GM23338 (cell line): ENCODE results near the gene CEP89. TPM values are rescaled to one million over a fixed set of nuclear protein-coding genes. Genes with fewer than 3 reads are reported as not detected.
A peak's percentile ranks its signal among the peaks of the same experiment; 100 is the strongest.

Experiments
- ATAC-seq: fragments of 200-7000 bp; cut with Tn5 transposase; 3 replicates; pipeline ENCODE4 v1.9.1; 2020
- DNase-seq: peaks from one replicate; pipeline ENCODE4 v3.0.0-alpha.2; 2015; ENCODE audit warnings: low spot score
- H2AFZ ChIP-seq: fragments of 200-600 bp; sonication (generic); 2 replicates; pipeline ENCODE4 v1.8.0; 2016; ENCODE audit warnings: antibody characterized with exemption, mild to moderate bottlenecking, moderate library complexity
- H3F3A ChIP-seq: fragments of 200-600 bp; sonication (generic); replicated peaks from 2 replicates; pipeline ENCODE4 v1.8.0; 2017; ENCODE audit warnings: antibody characterized with exemption, mixed run types, low read depth
- H3K27ac ChIP-seq: fragments of 200-600 bp; sonication (generic); 2 replicates; pipeline ENCODE4 v1.6.1; 2016; ENCODE audit warnings: low read depth
- H3K27me3 ChIP-seq: fragments of 200-600 bp; sonication (generic); 2 replicates; pipeline ENCODE4 v1.8.0; 2016; ENCODE audit warnings: mild to moderate bottlenecking, mixed run types, moderate library complexity; ENCODE audit not compliant: insufficient read depth
- H3K36me3 ChIP-seq: fragments of 200-600 bp; sonication (generic); 2 replicates; pipeline ENCODE4 v1.8.0; 2016; ENCODE audit warnings: mild to moderate bottlenecking; ENCODE audit not compliant: insufficient read depth
- H3K4me1 ChIP-seq: fragments of 200-600 bp; sonication (generic); 2 replicates; pipeline ENCODE4 v1.8.0; 2016; ENCODE audit warnings: mild to moderate bottlenecking, moderate library complexity; ENCODE audit not compliant: insufficient read depth
- H3K4me2 ChIP-seq: fragments of 200-600 bp; sonication (generic); 2 replicates; pipeline ENCODE4 v1.7.1; 2017; ENCODE audit warnings: mixed run types
- H3K4me3 ChIP-seq: fragments of 200-600 bp; sonication (generic); 2 replicates; pipeline ENCODE4 v1.6.1; 2016; ENCODE audit warnings: mixed run types
- H3K79me2 ChIP-seq: fragments of 200-600 bp; sonication (generic); replicated peaks from 2 replicates; pipeline ENCODE4 v1.8.0; 2017; ENCODE audit warnings: mild to moderate bottlenecking; ENCODE audit not compliant: insufficient read depth
- H3K9me2 ChIP-seq: fragments of 200-600 bp; sonication (generic); 2 replicates; pipeline ENCODE4 v1.8.0; 2017; ENCODE audit not compliant: insufficient read depth
- H4K20me1 ChIP-seq: fragments of 200-600 bp; sonication (generic); replicated peaks from 2 replicates; pipeline ENCODE4 v1.8.0; 2017; ENCODE audit warnings: mild to moderate bottlenecking; ENCODE audit not compliant: insufficient read depth
- H3K27ac Mint-ChIP-seq: 2 replicates; pipeline ENCODE4 v1.8.0; 2020; ENCODE audit warnings: inconsistent platforms, mild to moderate bottlenecking, moderate library complexity, mixed read lengths
- H3K27me3 Mint-ChIP-seq: 3 replicates; pipeline ENCODE4 v1.8.0; 2022; ENCODE audit warnings: low read depth, mild to moderate bottlenecking, moderate library complexity, mixed read lengths, inconsistent platforms; ENCODE audit not compliant: insufficient read depth, poor library complexity
- H3K36me3 Mint-ChIP-seq: 3 replicates; pipeline ENCODE4 v1.8.0; 2021; ENCODE audit warnings: low read depth, mild to moderate bottlenecking, inconsistent platforms, moderate library complexity, mixed read lengths
- H3K4me1 Mint-ChIP-seq: 3 replicates; pipeline ENCODE4 v1.8.0; 2020; ENCODE audit warnings: mild to moderate bottlenecking, inconsistent platforms, mixed read lengths
- H3K4me3 Mint-ChIP-seq: 3 replicates; pipeline ENCODE4 v1.8.0; 2021; ENCODE audit warnings: moderate library complexity, mild to moderate bottlenecking, inconsistent platforms, mixed read lengths
- H3K9me3 Mint-ChIP-seq: 3 replicates; pipeline ENCODE4 v1.8.0; 2020; ENCODE audit warnings: moderate library complexity, mild to moderate bottlenecking, inconsistent platforms, mixed read lengths
- CREB1 ChIP-seq: fragments of 250-450 bp; sonication (Bioruptor Pico); IDR thresholded peaks from 2 replicates; pipeline ENCODE4 v1.5.0; 2020; ENCODE audit warnings: low read depth, mild to moderate bottlenecking, moderate library complexity
- EZH2 ChIP-seq: fragments of 200-600 bp; sonication (generic); IDR thresholded peaks from one replicate; pipeline ENCODE4 v1.8.0; 2017; ENCODE audit warnings: antibody characterized with exemption, mild to moderate bottlenecking, low read depth; ENCODE audit not compliant: unreplicated experiment
- EZH2phosphoT487 ChIP-seq: fragments of 200-600 bp; sonication (generic); IDR thresholded peaks from one replicate; pipeline ENCODE4 v1.8.1; 2018; ENCODE audit warnings: antibody characterized with exemption; ENCODE audit not compliant: unreplicated experiment
- JUNB ChIP-seq: IDR thresholded peaks from one replicate; pipeline ENCODE4 v1.6.1; 2016; ENCODE audit warnings: antibody characterized with exemption; ENCODE audit not compliant: unreplicated experiment
- NANOG ChIP-seq: IDR thresholded peaks from 2 replicates; pipeline ENCODE4 v1.6.1; 2016; ENCODE audit warnings: antibody characterized with exemption, borderline replicate concordance
- POLR2AphosphoS5 ChIP-seq: IDR thresholded peaks from 2 replicates; pipeline ENCODE4 v1.6.1; 2016; ENCODE audit warnings: antibody characterized with exemption, low read depth
- STAT1 ChIP-seq: IDR thresholded peaks from one replicate; pipeline ENCODE4 v1.6.1; 2016; ENCODE audit warnings: antibody characterized with exemption; ENCODE audit not compliant: unreplicated experiment
- ZNF114 ChIP-seq: fragments of 250-450 bp; sonication (Bioruptor Pico); IDR thresholded peaks from 2 replicates; pipeline ENCODE4 v1.5.0; 2020; ENCODE audit warnings: mild to moderate bottlenecking, moderate library complexity
- ZNF331 ChIP-seq: fragments of 250-450 bp; sonication (Bioruptor Pico); IDR thresholded peaks from 2 replicates; pipeline ENCODE4 v1.5.0; 2020; ENCODE audit warnings: low read depth, mild to moderate bottlenecking, moderate library complexity
- polyA plus RNA-seq: library from polyadenylated mRNA; unstranded; fragments of >200 nt; fragmentation: Nextera tagmentation; extraction: Ambion mirVana; gene quantifications from 2 replicates; pipeline ENCODE4 v1.2.1, GENCODE V29; 2016
- total RNA-seq: library from RNA; depleted of rRNA; stranded (reverse); fragments of >200 nt; shearing (Covaris generic); gene quantifications from 2 replicates; pipeline ENCODE4 v1.2.3, GENCODE V29; 2014
- TF ChIP-seq, protein P1 (sequence below): IDR thresholded peaks from one replicate; pipeline ENCODE4 v1.6.1; 2018; ENCODE audit warnings: antibody characterized with exemption; ENCODE audit not compliant: unreplicated experiment
- TF ChIP-seq, protein P2 (sequence below): IDR thresholded peaks from 2 replicates; pipeline ENCODE4 v1.6.1; 2016; ENCODE audit warnings: antibody characterized with exemption
- TF ChIP-seq, protein P3 (sequence below), 2 experiments: fragments of 200-600 bp in 1 of 2; sonication (generic) in 1 of 2; conservative IDR thresholded peaks; 2 replicates each; pipeline versions ENCODE4 v1.5.1 to v1.6.1; 2016 to 2017; ENCODE audit warnings: antibody characterized with exemption in 2 of 2, low read depth in 2 of 2, mild to moderate bottlenecking in 2 of 2, moderate library complexity in 1 of 2
- TF ChIP-seq, protein P4 (sequence below): fragments of 250-450 bp; sonication (Bioruptor Pico); IDR thresholded peaks from 2 replicates; pipeline ENCODE4 v1.5.0; 2020; ENCODE audit warnings: mild to moderate bottlenecking, moderate library complexity

The CEP89 gene
- total and polyA plus RNA-seq, 2 experiments from 2014 or later = 13.4 to 17.5 TPM

DNA sequence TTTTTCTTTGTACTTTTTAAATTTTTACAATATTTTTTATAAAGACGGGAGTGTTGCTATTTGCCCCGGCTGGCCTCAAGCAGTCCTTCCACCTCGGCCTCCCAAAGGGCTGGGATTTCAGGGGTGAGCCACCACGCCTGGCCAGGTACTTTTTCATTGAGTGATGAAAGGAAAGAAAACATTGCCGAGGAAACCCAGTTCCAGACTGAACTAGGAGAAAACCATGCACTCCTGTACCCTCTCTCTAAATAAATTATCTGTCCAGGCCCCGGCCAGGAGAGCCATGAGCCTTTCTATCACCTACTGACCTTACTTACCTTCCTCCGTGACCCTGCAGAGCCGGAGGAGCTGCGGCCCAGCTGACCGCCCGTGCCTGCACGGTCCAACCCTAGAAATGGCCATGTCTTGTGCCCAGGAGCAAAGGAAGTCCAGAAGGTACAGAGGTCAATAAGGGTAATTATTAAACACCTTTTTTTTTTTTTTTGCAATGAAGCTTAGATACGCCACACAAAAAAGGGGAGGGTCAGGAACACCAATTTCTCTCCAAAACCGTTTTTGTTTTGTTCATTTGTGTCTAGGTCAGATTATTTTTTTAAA, 102.3 kb downstream of the CEP89 start, which contains the start of gene SLC7A9:
Gene SLC7A9, minus strand, starts transcription at position 399 of the 597 bp plus-strand sequence. CDS start 1,233 bp downstream, outside the sequence.
- Histone ChIP-seq H3K27me3 (no peaks in the 10 kb centered on the region), H4K20me1 (no peaks in the 10 kb centered on the region), H3K4me1 (no peaks in the 10 kb centered on the region), H3K9me2 (no peaks in the 10 kb centered on the region; the same call in 1 of the 2 replicates), H3F3A (no peaks in the 10 kb centered on the region), H3K27ac (no peak within 1 kb of the TSS), H3K4me2 (no peak within 1 kb of the TSS), H3K79me2 (no peaks in the 10 kb centered on the region), H3K36me3 (no peaks in the 10 kb centered on the region), H2AFZ (peak within 1 kb of the TSS; percentile 89), H3K4me3 (no peak within 1 kb of the TSS)
- TF ChIP-seq JUNB = no peak
- no peak for TF ChIP-seq POLR2AphosphoS5
- TF ChIP-seq NANOG = no peak
- TF ChIP-seq CREB1 (CRISPR knock-in tag) = no peak
- TF ChIP-seq, protein P1, sequence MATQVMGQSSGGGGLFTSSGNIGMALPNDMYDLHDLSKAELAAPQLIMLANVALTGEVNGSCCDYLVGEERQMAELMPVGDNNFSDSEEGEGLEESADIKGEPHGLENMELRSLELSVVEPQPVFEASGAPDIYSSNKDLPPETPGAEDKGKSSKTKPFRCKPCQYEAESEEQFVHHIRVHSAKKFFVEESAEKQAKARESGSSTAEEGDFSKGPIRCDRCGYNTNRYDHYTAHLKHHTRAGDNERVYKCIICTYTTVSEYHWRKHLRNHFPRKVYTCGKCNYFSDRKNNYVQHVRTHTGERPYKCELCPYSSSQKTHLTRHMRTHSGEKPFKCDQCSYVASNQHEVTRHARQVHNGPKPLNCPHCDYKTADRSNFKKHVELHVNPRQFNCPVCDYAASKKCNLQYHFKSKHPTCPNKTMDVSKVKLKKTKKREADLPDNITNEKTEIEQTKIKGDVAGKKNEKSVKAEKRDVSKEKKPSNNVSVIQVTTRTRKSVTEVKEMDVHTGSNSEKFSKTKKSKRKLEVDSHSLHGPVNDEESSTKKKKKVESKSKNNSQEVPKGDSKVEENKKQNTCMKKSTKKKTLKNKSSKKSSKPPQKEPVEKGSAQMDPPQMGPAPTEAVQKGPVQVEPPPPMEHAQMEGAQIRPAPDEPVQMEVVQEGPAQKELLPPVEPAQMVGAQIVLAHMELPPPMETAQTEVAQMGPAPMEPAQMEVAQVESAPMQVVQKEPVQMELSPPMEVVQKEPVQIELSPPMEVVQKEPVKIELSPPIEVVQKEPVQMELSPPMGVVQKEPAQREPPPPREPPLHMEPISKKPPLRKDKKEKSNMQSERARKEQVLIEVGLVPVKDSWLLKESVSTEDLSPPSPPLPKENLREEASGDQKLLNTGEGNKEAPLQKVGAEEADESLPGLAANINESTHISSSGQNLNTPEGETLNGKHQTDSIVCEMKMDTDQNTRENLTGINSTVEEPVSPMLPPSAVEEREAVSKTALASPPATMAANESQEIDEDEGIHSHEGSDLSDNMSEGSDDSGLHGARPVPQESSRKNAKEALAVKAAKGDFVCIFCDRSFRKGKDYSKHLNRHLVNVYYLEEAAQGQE = no peak
- TF ChIP-seq, protein P2, sequence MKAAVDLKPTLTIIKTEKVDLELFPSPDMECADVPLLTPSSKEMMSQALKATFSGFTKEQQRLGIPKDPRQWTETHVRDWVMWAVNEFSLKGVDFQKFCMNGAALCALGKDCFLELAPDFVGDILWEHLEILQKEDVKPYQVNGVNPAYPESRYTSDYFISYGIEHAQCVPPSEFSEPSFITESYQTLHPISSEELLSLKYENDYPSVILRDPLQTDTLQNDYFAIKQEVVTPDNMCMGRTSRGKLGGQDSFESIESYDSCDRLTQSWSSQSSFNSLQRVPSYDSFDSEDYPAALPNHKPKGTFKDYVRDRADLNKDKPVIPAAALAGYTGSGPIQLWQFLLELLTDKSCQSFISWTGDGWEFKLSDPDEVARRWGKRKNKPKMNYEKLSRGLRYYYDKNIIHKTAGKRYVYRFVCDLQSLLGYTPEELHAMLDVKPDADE = no peak
- no peak for TF ChIP-seq STAT1
- no peak for TF ChIP-seq EZH2phosphoT487
- TF ChIP-seq ZNF114 (CRISPR knock-in tag) = no peak
- no peak for TF ChIP-seq ZNF331 (CRISPR knock-in tag)
- TF ChIP-seq, protein P3, sequence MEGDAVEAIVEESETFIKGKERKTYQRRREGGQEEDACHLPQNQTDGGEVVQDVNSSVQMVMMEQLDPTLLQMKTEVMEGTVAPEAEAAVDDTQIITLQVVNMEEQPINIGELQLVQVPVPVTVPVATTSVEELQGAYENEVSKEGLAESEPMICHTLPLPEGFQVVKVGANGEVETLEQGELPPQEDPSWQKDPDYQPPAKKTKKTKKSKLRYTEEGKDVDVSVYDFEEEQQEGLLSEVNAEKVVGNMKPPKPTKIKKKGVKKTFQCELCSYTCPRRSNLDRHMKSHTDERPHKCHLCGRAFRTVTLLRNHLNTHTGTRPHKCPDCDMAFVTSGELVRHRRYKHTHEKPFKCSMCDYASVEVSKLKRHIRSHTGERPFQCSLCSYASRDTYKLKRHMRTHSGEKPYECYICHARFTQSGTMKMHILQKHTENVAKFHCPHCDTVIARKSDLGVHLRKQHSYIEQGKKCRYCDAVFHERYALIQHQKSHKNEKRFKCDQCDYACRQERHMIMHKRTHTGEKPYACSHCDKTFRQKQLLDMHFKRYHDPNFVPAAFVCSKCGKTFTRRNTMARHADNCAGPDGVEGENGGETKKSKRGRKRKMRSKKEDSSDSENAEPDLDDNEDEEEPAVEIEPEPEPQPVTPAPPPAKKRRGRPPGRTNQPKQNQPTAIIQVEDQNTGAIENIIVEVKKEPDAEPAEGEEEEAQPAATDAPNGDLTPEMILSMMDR (conservative IDR thresholded peaks at IDR 0.05; ENCODE audit: low read depth in 2 of 2) = no peak
- TF ChIP-seq EZH2 = no peak
- TF ChIP-seq, protein P4, sequence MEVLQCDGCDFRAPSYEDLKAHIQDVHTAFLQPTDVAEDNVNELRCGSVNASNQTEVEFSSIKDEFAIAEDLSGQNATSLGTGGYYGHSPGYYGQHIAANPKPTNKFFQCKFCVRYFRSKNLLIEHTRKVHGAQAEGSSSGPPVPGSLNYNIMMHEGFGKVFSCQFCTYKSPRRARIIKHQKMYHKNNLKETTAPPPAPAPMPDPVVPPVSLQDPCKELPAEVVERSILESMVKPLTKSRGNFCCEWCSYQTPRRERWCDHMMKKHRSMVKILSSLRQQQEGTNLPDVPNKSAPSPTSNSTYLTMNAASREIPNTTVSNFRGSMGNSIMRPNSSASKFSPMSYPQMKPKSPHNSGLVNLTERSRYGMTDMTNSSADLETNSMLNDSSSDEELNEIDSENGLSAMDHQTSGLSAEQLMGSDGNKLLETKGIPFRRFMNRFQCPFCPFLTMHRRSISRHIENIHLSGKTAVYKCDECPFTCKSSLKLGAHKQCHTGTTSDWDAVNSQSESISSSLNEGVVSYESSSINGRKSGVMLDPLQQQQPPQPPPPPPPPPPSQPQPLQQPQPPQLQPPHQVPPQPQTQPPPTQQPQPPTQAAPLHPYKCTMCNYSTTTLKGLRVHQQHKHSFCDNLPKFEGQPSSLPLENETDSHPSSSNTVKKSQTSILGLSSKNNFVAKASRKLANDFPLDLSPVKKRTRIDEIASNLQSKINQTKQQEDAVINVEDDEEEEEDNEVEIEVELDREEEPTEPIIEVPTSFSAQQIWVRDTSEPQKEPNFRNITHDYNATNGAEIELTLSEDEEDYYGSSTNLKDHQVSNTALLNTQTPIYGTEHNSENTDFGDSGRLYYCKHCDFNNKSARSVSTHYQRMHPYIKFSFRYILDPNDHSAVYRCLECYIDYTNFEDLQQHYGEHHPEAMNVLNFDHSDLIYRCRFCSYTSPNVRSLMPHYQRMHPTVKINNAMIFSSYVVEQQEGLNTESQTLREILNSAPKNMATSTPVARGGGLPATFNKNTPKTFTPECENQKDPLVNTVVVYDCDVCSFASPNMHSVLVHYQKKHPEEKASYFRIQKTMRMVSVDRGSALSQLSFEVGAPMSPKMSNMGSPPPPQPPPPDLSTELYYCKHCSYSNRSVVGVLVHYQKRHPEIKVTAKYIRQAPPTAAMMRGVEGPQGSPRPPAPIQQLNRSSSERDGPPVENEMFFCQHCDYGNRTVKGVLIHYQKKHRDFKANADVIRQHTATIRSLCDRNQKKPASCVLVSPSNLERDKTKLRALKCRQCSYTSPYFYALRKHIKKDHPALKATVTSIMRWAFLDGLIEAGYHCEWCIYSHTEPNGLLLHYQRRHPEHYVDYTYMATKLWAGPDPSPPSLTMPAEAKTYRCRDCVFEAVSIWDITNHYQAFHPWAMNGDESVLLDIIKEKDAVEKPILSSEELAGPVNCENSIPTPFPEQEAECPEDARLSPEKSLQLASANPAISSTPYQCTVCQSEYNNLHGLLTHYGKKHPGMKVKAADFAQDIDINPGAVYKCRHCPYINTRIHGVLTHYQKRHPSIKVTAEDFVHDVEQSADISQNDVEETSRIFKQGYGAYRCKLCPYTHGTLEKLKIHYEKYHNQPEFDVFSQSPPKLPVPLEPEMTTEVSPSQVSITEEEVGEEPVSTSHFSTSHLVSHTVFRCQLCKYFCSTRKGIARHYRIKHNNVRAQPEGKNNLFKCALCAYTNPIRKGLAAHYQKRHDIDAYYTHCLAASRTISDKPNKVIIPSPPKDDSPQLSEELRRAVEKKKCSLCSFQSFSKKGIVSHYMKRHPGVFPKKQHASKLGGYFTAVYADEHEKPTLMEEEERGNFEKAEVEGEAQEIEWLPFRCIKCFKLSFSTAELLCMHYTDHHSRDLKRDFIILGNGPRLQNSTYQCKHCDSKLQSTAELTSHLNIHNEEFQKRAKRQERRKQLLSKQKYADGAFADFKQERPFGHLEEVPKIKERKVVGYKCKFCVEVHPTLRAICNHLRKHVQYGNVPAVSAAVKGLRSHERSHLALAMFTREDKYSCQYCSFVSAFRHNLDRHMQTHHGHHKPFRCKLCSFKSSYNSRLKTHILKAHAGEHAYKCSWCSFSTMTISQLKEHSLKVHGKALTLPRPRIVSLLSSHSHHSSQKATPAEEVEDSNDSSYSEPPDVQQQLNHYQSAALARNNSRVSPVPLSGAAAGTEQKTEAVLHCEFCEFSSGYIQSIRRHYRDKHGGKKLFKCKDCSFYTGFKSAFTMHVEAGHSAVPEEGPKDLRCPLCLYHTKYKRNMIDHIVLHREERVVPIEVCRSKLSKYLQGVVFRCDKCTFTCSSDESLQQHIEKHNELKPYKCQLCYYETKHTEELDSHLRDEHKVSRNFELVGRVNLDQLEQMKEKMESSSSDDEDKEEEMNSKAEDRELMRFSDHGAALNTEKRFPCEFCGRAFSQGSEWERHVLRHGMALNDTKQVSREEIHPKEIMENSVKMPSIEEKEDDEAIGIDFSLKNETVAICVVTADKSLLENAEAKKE (CRISPR knock-in tag) = no peak
- no peaks in the 10 kb centered on the region for H3K36me3 Mint-ChIP-seq
- H3K4me3 Mint-ChIP-seq = no peak within 1 kb of the TSS
- peaks cover 4% of the 10 kb centered on the region; the same call in 2 of the 3 replicates for H3K4me1 Mint-ChIP-seq
- H3K9me3 Mint-ChIP-seq = no peaks in the 10 kb centered on the region
- no peak within 1 kb of the TSS; the same call in 1 of the 2 replicates for H3K27ac Mint-ChIP-seq
- ATAC-seq = no peak
- DNase-seq = no peak
- peaks cover 2% of the 10 kb centered on the region for H3K27me3 Mint-ChIP-seq
